HepG2 (cell line): ENCODE measurements around the gene NR1I2. TPM values are rescaled to one million over a fixed set of nuclear protein-coding genes. Genes with fewer than 3 reads are reported as not detected.

ENCODE experiments used
- ATF7 ChIP-seq, 2 experiments: fragments of 450-650 bp in 1 of 2; sonication (generic) in 1 of 2; formaldehyde crosslinking in 1 of 2; IDR thresholded peaks; 2 replicates each; pipeline versions ENCODE4 v1.4.0 to v1.6.1; 2016 to 2020; ENCODE audit warnings: antibody characterized with exemption in 1 of 2, mild to moderate bottlenecking in 1 of 2, missing genetic modification reagents in 1 of 2
- HHEX ChIP-seq: IDR thresholded peaks from 2 replicates; pipeline ENCODE4 v1.6.1; 2016; ENCODE audit warnings: control low read depth
- MBD4 ChIP-seq: IDR thresholded peaks from 2 replicates; pipeline ENCODE4 v1.6.1; 2012; ENCODE audit warnings: low read length, inconsistent platforms, borderline replicate concordance
- MYC ChIP-seq: sonication (generic); formaldehyde crosslinking; IDR thresholded peaks from 2 replicates; pipeline ENCODE4 v1.9.0; 2021; ENCODE audit warnings: missing genetic modification reagents, borderline replicate concordance
- NR2F1 ChIP-seq, 2 experiments: fragments of 450-650 bp in 1 of 2; formaldehyde crosslinking in 1 of 2; IDR thresholded peaks; 2 replicates each; pipeline versions ENCODE4 v1.5.0 to v1.6.1; 2016 to 2020; ENCODE audit warnings: mild to moderate bottlenecking in 1 of 2, missing compliant biosample characterization in 1 of 2, missing genetic modification reagents in 1 of 2, moderate library complexity in 1 of 2
- SALL1 ChIP-seq: sonication (generic); formaldehyde crosslinking; IDR thresholded peaks from 2 replicates; pipeline ENCODE4 v1.8.0; 2022; ENCODE audit warnings: mild to moderate bottlenecking, missing genetic modification reagents
- SETDB1 ChIP-seq: sonication (generic); formaldehyde crosslinking; IDR thresholded peaks from 2 replicates; pipeline ENCODE4 v1.5.1; 2020; ENCODE audit warnings: missing genetic modification reagents, mild to moderate bottlenecking, borderline replicate concordance
- ZBTB40 ChIP-seq, 2 experiments: fragments of 450-650 bp in 1 of 2; sonication (generic) in 1 of 2; formaldehyde crosslinking in 1 of 2; IDR thresholded peaks; 2 replicates each; pipeline versions ENCODE4 v1.6.1 to v1.8.0; 2016 to 2022; ENCODE audit warnings: antibody characterized with exemption in 1 of 2, mild to moderate bottlenecking in 1 of 2, missing genetic modification reagents in 1 of 2
- ZFX ChIP-seq: sonication (generic); formaldehyde crosslinking; IDR thresholded peaks from 2 replicates; pipeline ENCODE4 v1.4.0; 2020; ENCODE audit warnings: mild to moderate bottlenecking, low read depth, missing genetic modification reagents, moderate library complexity
- ZNF260 ChIP-seq: sonication (generic); formaldehyde crosslinking; IDR thresholded peaks from 2 replicates; pipeline ENCODE4 v1.4.0; 2020; ENCODE audit warnings: missing genetic modification reagents, low read depth, mild to moderate bottlenecking, borderline replicate concordance
- ZNF501 ChIP-seq: sonication (generic); formaldehyde crosslinking; IDR thresholded peaks from 2 replicates; pipeline ENCODE4 v1.5.1; 2020; ENCODE audit warnings: mild to moderate bottlenecking, moderate library complexity, missing genetic modification reagents
- ZNF646 ChIP-seq: sonication (generic); formaldehyde crosslinking; IDR thresholded peaks from 2 replicates; pipeline ENCODE4 v1.9.0; 2021; ENCODE audit warnings: mild to moderate bottlenecking, missing genetic modification reagents
- ZNF678 ChIP-seq: sonication (generic); formaldehyde crosslinking; IDR thresholded peaks from 2 replicates; pipeline ENCODE4 v1.4.0; 2020; ENCODE audit warnings: mild to moderate bottlenecking, missing genetic modification reagents
- polyA plus RNA-seq, 8 experiments: library from polyadenylated mRNA; depleted of rRNA in 3 of 8; stranded (reverse) in 7 of 8; unstranded in 1 of 8; fragments of >200 nt; fragmentation: Illumina TruSeq in 4 of 8; extraction: Trizol in 4 of 8; gene quantifications; 2 replicates each; pipeline versions ENCODE4 v1.2.1 to v1.2.3, GENCODE V29; 2011 to 2016; ENCODE audit warnings: low read depth in 4 of 8, missing spikeins in 1 of 8, mixed read lengths in 1 of 8; ENCODE audit not compliant: insufficient read depth in 1 of 8
- total RNA-seq, 5 experiments: library from RNA; depleted of rRNA; stranded (reverse); fragments of >200 nt; fragmentation: Illumina TruSeq; extraction: Trizol; gene quantifications; 2 replicates each; pipeline ENCODE4 v1.2.3, GENCODE V29; 2016; ENCODE audit warnings: low read depth in 1 of 5

The NR1I2 gene
- total and polyA plus RNA-seq, 2 of the 13 experiments (the other 11 are each of a cell fraction or from before 2014, with no cell fraction given): 8.8 to 13.4 TPM

GRCh38 chr3:119782460-119782859 is 559 bp downstream of the NR1I2 start (continued):
- no peak for TF ChIP-seq ZBTB40 (IDR thresholded peaks at IDR 0.05)
- TF ChIP-seq ZBTB40 (CRISPR knock-in tag; IDR thresholded peaks at IDR 0.05): no peak
- no peak for TF ChIP-seq MBD4
- no peak for TF ChIP-seq ZNF260 (CRISPR knock-in tag)
- TF ChIP-seq MYC: no peak
- TF ChIP-seq SETDB1 (CRISPR knock-in tag): no peak
- no peak for TF ChIP-seq ATF7 (IDR thresholded peaks at IDR 0.05)
- no peak for TF ChIP-seq ATF7 (CRISPR knock-in tag; IDR thresholded peaks at IDR 0.05)
- 0 out of 2 replicates have a peak, but pooled peaks have one; percentile 22 for TF ChIP-seq ZNF501 (CRISPR knock-in tag)
- peak; percentile 43; the same call in 1 of the 2 replicates for TF ChIP-seq SALL1 (CRISPR knock-in tag)
- TF ChIP-seq ZNF646: no peak
- TF ChIP-seq ZFX (CRISPR knock-in tag): 0 out of 2 replicates have a peak, but pooled peaks have one; percentile 7
- no peak for TF ChIP-seq NR2F1 (CRISPR knock-in tag; IDR thresholded peaks at IDR 0.05)
- TF ChIP-seq HHEX (CRISPR knock-in tag): no peak
- no peak for TF ChIP-seq ZNF678
